ENCODE measurements around the gene FANK1.

GRCh38 chr10:126006906-126007305 lies 110.5 kb downstream of the FANK1 start:
- TF ChIP-seq CTCF (IDR thresholded peaks at IDR 0.05 in 4 of 5, conservative IDR thresholded peaks at IDR 0.05 in 1 of 5) (no peak), POLR2A (IDR thresholded peaks at IDR 0.05) (no peak)
